ENCODE data around the gene KLKB1. TPM values are rescaled to one million over a fixed set of nuclear protein-coding genes. Genes with fewer than 3 reads are reported as not detected.

Gene KLKB1
- total and polyA plus RNA-seq, 2 donors (not counting 3 experiments of a cell fraction or from before 2014, with no cell fraction given): not detected

- Histone ChIP-seq H3K4me3 (replicated peaks in 1 of 3; ENCODE audit: insufficient read depth in 1 of 3, low read depth in 1 of 3, low read length in 3 of 3) (no peak overlapping the region), H3K4me2 (ENCODE audit: insufficient read depth, low read length) (no peak overlapping the region), H3K9ac (replicated peaks; ENCODE audit: extremely low read depth, insufficient read depth, low read length) (no peak overlapping the region), H4K20me1 (replicated peaks; ENCODE audit: control insufficient read depth, extremely low read depth, insufficient read depth, low read length) (no peaks in the 10 kb centered on the region), H3K27ac (ENCODE audit: insufficient read depth, low read depth, low read length) (no peak overlapping the region), H3K79me2 (ENCODE audit: control insufficient read depth, insufficient read depth, low read length) (no peaks in the 10 kb centered on the region), H3K9me1 (replicated peaks; ENCODE audit: control insufficient read depth, extremely low read depth, insufficient read depth, low read length) (no peaks in the 10 kb centered on the region), H3K9me3 (replicated peaks; ENCODE audit: control insufficient read depth, insufficient read depth, low read length) (no peaks in the 10 kb centered on the region), H3K27me3 (ENCODE audit: control insufficient read depth in 2 of 2, insufficient read depth in 2 of 2, low read length in 2 of 2) (peaks cover 0 to 2% of the 10 kb centered on the region in 2 experiments), H3K36me3 (ENCODE audit: control insufficient read depth in 2 of 2, extremely low read depth in 1 of 2, insufficient read depth in 2 of 2, low read length in 2 of 2) (no peaks in the 10 kb centered on the region), H2AFZ (ENCODE audit: low read depth, low read length) (no peak overlapping the region), H3K4me1 (ENCODE audit: control insufficient read depth, extremely low read depth, insufficient read depth, low read length) (no peaks in the 10 kb centered on the region)
- dilution Hi-C loops (cut with MboI; ENCODE audit: extremely low pct_ligation_motif_present, low sequenced_read_pairs): no loop called here
- no peak for TF ChIP-seq MAX (IDR thresholded peaks at IDR 0.05; ENCODE audit: insufficient read depth, insufficient read length)
- TF ChIP-seq FOS (IDR thresholded peaks at IDR 0.05; ENCODE audit: borderline replicate concordance, insufficient read depth, low read length): no peak
- no peak for TF ChIP-seq MYC (IDR thresholded peaks at IDR 0.05; ENCODE audit: low read depth, low read length)
- no peak for TF ChIP-seq GATA2 (IDR thresholded peaks at IDR 0.05; ENCODE audit: insufficient read depth, insufficient read length, low read depth, low read length)
- no peak for TF ChIP-seq JUN (IDR thresholded peaks at IDR 0.05; ENCODE audit: borderline replicate concordance, insufficient read depth, insufficient read length, low read depth)
- TF ChIP-seq POLR2A (IDR thresholded peaks at IDR 0.05; ENCODE audit: low read depth, low read length): no peak
- no peak for FAIRE-seq
- POLR2A ChIA-PET: no interaction called here
- BruUV-seq (replicated peaks): no TSS peak
- DNase-seq (ENCODE audit: low read depth, low spot score): no peak
- intact Hi-C loops (cut with micrococcal nuclease): no loop called here
- CTCF ChIA-PET: no interaction called here
Measured at GRCh38 chr4:186294160-186294559, 66.9 kb downstream of the KLKB1 start.

DNA sequence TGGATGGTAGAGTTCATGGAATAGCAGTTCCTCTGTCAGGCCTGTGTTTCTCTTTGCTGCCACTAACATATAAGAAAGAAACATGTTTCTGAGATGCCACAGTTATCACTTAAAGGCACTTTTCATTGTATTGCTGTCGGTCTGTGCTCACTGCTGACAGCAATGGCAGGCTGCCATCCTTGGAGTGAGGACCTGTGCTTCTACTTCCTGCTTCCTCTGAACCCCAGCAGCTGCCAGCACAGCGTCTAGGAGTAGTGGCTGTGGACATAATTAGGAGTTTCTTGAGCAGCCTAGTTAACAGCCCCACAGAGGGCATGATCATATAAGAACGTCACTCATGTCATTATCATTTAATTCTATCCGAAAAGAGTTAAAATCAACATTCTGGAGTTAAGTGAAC lies 69.2 kb downstream of the KLKB1 start:
- FAIRE-seq: no peak

More for the DNA sequence above, 69.2 kb downstream of the KLKB1 start:
- ChIA-PET POLR2A (no interaction called here), CTCF (no interaction called here)
- no peaks in the 10 kb centered on the region for H4K20me1 ChIP-seq (replicated peaks; ENCODE audit: control insufficient read depth, extremely low read depth, insufficient read depth, low read length)
- no peaks in the 10 kb centered on the region for H3K36me3 ChIP-seq (ENCODE audit: control insufficient read depth in 2 of 2, extremely low read depth in 1 of 2, insufficient read depth in 2 of 2, low read length in 2 of 2)
- no peak overlapping the region for H3K27ac ChIP-seq (ENCODE audit: insufficient read depth, low read depth, low read length)
- no peak overlapping the region for H3K4me2 ChIP-seq (ENCODE audit: insufficient read depth, low read length)
- TF ChIP-seq EZH2 (IDR thresholded peaks at IDR 0.05; ENCODE audit: borderline replicate concordance, low read depth, low read length, severe bottlenecking): no peak
- TF ChIP-seq GATA2 (IDR thresholded peaks at IDR 0.05; ENCODE audit: insufficient read depth, insufficient read length, low read depth, low read length): no peak
- no peak for TF ChIP-seq MAX (IDR thresholded peaks at IDR 0.05; ENCODE audit: insufficient read depth, insufficient read length)
- no TSS peak for BruUV-seq (replicated peaks)
- H3K4me3 ChIP-seq (replicated peaks in 1 of 3; ENCODE audit: insufficient read depth in 1 of 3, low read depth in 1 of 3, low read length in 3 of 3): no peak overlapping the region
- DNase-seq (ENCODE audit: low read depth, low spot score): no peak
- peaks cover 0 to 2% of the 10 kb centered on the region in 2 experiments for H3K27me3 ChIP-seq (ENCODE audit: control insufficient read depth in 2 of 2, insufficient read depth in 2 of 2, low read length in 2 of 2)
- no peak overlapping the region for H2AFZ ChIP-seq (ENCODE audit: low read depth, low read length)
- H3K9ac ChIP-seq (replicated peaks; ENCODE audit: extremely low read depth, insufficient read depth, low read length): no peak overlapping the region
- no peaks in the 10 kb centered on the region for H3K79me2 ChIP-seq (ENCODE audit: control insufficient read depth, insufficient read depth, low read length)
- dilution Hi-C loops (cut with MboI; ENCODE audit: extremely low pct_ligation_motif_present, low sequenced_read_pairs): no loop called here
- H3K9me3 ChIP-seq (replicated peaks; ENCODE audit: control insufficient read depth, insufficient read depth, low read length): no peaks in the 10 kb centered on the region
- no peaks in the 10 kb centered on the region for H3K9me1 ChIP-seq (replicated peaks; ENCODE audit: control insufficient read depth, extremely low read depth, insufficient read depth, low read length)
- intact Hi-C loops (cut with micrococcal nuclease): loop anchor here (5.0 kb wide), 1 partner anchor 381 kb away; no protein-coding TSS in a partner anchor
- H3K4me1 ChIP-seq (ENCODE audit: control insufficient read depth, extremely low read depth, insufficient read depth, low read length): no peaks in the 10 kb centered on the region

All from endothelial cell of umbilical vein (primary cell).